SW480 (cell line): ENCODE data around the gene DMD.

ENCODE experiments used
- DNase-seq: peaks from one replicate; pipeline ENCODE4 v3.0.0-alpha.2; 2016; ENCODE audit warnings: low spot score

DMD gene

DNA sequence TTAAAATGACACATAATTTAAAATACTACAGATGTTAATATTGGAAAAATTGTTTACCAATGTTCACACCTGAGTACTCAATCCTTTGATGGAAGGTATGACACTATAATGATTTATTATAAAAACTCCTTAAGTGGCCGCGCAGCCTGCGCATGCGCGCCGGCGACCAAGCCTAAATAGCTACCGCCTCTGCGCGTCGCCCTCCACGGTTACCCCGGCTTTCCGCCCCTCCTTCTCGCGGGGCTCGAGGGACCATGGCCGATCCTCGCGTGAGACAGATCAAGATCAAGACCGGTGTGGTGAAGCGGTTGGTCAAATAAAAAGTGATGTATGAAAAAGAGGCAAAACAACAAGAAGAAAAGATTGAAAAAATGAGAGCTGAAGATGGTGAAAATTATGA is 170.2 kb downstream of the DMD start:
- DNase-seq = no peak

DNA sequence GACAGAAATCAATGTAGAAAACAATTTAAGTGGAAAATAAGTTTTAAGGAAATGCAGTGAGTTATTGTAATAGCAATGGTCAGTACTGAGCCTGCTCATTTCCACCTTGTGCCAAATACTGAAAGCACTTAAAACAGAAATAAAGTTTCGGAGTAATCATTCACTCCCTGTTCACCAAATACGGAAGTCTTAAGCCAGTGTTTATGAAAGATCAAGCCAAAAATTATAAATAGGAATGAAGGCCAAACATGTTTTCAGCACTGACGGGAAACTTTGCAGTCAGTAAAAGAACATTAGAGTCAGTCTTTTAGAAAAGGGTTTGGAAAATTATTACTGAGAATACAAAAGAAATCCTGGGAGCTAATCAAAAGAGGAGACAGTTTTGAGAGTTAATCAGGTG is 178.6 kb downstream of the DMD start:
- no peak for DNase-seq

DNA sequence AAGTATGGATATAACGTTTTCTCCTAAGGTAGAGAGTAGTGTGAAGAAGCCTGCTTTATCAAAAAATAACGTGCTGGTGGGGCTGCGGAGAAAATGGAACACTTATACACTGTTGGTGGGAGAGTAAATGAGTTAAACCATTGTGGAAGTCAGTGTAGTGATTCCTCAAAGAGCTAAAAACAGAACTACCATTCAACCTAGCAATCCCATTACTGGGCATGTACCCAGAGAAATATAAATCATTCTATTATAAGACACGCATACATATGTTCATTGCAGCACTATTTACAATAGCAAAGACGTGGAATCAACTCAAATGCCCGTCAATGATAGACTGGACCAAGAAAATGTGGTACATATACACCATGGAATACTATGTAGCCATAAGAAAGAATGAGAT is 196.4 kb downstream of the DMD start:
- no peak for DNase-seq

DNA sequence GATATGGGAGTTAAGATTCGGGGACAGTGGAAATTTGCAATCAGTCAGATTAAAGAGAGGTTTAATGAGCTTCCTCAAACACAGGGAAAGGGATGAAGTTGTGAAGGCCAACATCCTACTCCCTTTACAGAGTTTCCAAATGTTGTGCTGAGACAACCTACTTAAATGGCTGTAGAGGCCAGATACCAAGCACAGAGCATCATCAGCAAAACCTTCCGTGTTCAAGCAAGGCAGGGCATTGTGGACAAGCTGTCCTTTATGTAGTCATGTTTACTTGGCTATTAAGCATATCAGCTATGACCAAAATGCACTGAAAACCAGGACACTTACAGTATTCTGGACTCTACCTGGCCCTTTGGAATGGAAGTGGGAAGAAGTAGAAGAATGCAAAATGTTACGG is 197.3 kb downstream of the DMD start:
- DNase-seq = no peak

DNA sequence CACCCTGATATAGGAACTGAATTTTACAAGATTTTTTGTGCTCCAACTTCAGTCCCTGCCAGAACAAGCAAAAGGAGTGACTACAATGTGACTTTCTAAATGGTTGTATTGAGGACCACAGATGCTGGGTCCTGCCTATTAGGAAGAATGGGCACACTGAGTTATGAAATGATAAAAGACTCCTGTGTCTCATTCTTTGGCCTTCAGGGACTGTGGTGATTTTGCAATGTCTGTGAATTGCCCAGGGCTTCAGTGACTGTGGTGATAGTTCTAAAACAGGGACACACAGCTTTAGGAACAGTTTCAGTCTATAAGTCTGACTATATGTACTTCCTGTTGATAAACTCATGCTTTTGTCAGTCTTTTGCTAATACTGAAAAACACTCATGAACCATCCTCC is 210.2 kb downstream of the DMD start:
- no peak for DNase-seq

DNA sequence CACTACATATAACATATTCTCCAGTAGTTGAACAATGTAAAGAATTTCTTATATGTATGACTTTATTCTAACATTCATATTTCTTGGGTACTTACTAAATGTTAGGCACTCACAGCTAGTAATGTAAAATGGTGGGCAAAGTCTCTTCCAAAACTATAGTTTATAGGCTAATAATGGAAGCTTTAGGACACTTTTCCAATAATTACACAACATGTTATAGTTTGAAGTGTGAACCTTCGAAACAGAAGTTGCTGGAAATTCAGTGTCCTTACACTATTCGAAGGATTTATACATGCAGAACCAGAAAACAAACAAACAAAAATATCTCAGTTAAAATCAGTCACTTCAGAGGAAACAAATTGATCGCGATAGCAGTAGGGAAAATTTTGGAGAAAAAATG is 212.6 kb downstream of the DMD start:
- no peak for DNase-seq

DNA sequence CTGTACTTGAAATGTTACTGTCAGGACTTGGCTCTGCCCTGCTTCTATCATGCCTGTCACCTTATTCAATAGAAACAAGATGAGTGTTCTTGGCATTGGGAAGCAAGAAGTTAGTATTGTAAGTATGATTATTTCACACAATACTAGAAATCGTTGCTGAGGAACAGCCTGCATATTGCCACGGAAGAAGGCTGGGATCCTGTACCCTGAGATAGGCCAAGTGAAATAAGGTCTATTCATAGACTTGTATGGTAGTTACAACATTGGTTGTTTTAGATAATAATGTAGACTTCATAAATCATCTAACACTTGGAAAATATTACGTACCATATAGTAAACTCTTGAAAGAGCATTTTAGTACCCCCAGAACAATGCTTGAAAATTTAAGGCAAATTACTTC is 215.9 kb downstream of the DMD start:
- no peak for DNase-seq

DNA sequence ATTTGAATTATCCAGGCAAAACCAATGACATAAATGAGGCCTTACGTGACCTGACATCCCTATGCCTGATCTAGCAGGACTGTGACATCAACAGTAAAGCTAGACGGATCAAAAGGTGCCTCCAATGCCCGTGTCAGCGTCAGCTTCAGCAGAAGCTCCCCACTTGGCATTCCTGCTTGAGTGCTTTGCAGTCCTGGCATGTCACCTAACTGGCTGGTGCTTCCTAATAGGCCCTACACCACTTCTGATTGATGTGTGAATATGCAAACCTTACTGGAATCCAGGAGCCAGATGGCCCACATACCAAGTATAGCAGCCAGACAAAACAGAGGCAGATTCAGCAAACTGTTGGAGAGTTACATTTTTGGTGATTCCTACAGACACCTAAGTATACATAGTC is 224.2 kb downstream of the DMD start:
- DNase-seq = peak; percentile 0

DNA sequence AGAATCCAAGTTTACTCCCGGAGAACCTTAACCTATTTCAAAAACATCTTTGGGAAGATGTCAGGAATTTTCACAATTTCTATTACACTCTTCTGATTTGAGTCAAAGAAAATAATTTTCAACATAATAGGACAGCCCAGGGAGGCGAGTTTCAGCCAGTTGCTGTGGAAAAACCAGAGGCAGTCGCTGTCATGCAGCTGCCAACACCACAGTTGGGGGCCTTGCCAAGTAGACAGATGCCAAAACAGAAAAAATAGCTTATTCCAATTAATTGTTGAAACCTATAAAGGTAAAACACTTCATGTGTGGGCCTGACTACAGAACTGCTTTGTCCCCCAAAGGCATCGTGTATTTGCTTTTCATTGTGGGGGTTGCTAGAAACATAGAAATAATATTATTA is 225.8 kb downstream of the DMD start:
- no peak for DNase-seq

DNA sequence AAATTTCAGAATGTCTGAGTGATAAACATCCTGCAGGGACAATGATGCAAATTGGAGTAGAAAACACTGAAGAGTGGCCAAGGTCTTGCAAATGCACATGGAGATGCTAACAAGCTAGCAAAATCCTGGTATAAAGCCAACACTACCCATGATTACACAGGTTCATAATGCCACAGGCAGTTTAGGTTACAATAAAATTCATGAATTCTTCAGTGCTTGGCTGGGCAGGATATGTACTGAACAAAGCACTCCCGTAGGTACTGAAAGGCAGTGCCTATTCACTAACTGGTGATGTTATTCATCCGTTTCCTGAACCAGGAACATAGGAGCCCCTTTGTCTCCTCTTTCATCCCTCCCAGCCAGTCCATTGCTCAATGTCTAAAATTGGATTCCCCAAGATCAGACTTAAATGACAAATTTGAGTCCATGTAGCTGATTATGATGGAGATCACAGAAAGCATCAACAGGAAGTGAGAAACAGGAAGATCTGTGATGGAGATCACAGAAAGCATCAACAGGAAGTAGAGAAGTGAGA is 244.5 kb downstream of the DMD start:
- DNase-seq = no peak

DNA sequence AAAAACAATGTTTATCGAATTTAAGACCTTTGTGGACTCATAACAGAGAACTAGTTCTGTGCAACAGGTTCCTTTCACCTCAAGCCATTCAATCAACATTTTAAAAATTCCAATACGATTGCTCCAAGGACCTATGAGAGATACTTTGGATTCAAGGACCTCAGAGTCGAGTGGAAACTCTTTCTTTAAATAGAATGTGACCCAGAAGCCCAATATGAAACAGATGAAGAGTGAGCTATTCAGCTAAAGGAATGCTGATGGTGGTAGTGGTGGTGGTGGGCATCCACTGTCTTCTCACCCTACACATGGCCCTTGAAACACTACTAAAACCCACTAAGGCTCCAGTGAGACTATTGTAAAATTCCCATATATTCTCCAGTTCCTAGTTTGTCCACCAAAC is 257.2 kb downstream of the DMD start:
- no peak for DNase-seq

DNA sequence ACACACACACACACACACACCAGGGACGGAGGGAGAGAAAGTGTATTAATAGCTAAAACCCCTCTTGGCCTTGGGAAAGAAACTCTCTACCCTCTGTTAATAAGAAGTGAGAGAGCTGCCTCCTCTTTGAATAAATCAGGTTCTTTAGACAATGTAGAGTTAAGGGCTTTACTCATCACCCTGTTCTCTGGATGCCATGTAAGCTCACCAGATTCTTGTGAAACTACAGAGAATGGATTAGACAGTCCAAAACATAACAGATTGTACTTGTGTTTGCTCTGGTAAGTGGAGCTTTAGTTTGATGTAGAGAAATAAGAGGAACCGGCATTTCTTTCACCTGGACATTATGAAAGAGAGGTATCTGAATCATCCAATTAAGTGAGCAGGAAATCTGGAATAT is 263.2 kb downstream of the DMD start:
- no peak for DNase-seq

DNA sequence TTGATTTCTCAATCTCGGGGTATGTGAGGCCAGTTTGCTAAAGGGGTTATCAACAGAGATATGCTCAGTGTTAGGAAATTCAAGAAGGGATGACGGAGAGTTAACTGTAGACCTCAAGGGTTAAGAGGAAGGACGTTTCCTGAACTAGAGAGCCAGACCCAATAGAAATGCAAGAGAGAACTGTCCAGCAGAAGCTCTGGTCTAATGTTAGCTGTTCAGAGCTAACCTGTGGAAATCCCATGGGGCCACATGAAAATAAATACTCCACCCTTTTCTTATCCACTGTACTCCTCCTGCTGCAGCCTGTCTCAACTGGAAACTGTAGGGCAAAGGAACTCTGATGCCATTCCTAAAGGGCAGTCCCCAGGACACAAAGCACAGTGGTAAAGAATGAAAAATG is 274.3 kb downstream of the DMD start:
- no peak for DNase-seq

DNA sequence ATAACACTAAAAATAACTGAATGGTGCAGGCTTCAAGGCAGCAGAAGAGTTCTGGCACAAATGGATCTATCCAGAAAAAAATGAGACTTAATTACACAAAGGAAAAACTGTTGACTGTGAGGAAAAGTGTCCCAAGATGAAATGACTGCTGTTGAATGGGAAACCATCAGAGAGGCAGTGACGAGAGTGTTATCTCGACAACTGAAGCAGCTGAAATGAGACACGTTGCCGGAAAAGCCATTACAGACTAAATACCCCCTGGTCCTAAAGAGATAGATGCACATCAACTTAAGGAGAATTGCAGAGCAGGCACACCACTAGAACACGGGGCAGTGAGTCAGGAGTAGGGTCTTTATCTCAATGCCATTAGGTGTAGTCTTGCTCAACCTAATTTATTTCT is 277.8 kb downstream of the DMD start:
- no peak for DNase-seq

DNA sequence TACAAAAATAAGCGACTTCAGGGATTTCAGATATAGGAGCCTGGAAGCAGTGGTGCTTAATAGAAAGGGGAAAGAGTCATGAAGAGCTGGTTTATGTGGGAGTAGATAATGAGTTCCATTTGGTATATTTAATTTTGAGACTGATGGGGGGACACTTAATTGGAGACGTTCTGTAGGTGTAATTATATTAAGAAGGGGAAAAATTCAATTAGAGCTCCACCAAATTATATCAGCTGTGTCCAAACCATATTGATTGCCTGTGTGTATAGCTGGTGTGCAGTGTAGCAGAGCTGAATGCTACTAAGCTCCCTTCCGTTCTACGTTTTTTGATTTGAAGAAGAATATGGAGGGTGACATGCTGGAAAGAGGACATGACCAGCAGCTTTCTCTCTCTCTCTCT is 282.3 kb downstream of the DMD start:
- no peak for DNase-seq

DNA sequence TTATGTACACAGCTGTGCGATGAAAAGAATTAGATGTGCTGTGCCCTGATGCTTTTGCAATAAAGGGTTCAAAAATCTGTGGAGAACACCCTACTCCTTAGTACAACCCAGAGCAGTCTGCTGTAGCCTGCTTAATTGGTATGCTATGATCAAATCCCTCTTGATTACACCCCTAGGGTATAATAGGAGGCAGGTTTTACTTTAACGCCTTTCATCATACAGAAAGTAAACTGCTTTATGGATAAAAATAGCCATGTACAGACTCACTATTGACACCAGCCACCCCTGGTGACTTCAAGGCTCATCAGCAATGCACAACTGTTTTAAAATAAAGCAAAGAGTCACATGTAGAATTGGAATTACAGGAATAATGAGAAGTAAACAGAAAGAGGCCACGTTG is 315.3 kb downstream of the DMD start:
- DNase-seq = no peak

DNA sequence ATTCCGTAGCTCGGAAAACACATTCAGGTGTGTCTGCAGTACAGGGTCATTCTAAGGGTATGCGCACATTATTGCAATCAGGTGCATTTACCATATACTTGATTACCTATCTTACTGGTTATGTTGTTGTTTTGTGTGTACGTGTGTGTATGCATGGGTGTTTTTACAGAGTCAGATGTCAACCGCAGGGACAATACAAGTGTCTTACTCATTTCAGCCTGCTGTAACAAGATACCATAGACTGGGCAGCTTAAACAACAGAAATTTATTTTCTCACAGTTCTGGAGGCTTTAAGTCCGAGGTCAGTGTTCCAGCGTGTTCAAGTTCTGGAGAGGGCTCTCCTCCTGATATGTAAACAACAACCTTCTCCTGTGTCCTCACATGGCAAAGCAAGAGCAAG is 316.7 kb downstream of the DMD start:
- DNase-seq = no peak

DNA sequence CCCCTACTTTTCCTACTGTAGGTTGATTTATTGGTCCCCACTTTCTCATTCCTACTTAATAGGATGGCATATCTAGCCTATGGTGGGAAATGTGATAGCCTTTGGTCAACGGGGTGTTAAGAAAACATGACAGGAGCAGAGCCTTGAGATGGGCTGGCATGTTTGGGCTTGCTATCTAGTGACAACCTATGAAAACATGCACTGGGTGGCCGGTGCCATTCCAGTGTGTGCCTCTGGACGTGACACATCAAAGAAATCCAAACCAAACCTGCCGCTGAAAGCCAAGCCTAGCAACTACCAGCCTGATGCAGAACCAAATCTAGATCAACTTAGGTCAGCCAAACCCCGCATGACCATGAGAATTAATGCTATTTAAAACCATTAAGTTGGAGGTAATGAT is 317.6 kb downstream of the DMD start:
- no peak for DNase-seq

DNA sequence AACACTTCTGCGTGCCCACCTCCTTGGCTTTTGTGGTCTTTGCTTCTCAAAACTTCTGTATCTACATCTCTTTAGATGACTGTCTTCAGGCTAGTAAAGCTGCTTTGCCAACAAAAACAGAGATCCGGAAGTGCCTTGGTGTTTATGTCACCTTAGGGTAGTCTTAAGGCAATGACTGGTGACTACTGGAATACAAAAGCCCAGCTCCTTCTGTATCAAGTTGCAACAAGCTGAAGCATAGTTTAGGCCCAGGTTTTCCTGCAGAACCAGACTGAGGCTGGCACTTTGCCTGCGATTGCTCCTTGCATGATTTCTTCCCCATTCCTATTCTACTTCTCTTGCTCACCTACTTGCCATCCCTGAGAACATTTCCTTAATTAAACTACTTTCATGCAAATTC is 333.8 kb downstream of the DMD start:
- DNase-seq = no peak

DNA sequence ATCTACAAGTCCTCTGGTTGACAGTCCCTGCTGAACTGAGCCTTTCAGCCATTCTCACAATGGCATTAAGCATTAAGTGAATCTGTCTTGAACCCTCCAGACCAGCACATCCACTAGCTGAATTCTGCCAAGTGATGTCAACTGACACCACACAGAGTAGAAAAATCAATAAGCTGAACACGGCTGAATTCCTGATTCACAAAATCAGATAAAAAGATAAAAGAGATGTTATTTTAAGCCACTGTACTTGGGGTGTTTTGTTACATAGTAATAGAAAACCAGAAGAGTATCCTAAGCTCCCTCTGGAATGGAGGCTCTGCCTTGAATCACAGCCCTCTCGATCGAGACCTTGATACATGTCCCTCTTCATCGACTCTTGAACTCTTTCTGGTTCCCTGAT is 336.5 kb downstream of the DMD start:
- DNase-seq = no peak

DNA sequence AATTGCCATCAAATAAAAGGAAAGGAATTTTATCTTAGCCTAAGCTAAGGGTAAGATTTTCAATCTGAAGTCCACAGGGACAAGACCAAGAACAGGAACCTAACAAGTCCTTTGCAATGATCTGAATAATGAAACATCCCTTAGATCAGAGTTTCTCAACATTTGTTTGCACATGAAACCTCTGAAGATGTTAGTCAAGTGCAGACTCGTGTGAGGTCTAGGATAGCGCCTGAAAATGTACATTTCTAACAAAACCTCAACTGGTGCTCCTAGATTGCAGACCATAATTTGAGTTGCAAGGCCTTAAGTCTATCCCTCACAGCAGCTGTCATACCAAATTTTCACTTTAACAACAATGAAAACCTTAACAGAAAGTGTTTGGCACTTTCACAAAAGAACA is 337.6 kb downstream of the DMD start:
- no peak for DNase-seq

DNA sequence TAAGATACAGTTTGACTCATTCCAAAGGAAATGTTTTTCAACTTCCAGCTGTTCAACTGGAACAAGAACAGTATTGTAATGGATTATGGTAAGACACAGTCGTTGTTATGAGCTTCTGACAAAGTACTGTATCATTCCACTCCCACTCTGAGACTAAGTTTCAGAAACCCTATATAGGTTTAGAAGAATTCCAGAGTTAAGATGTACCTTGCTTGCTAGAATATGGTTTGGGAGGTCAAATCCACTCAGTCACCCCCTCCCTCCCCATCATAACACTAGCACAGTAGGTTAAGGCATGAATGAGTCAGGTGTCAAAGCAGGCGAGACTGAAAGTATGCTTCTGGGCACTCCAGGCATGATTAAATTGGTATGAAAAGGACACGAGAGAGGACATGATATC is 339.7 kb downstream of the DMD start:
- no peak for DNase-seq

DNA sequence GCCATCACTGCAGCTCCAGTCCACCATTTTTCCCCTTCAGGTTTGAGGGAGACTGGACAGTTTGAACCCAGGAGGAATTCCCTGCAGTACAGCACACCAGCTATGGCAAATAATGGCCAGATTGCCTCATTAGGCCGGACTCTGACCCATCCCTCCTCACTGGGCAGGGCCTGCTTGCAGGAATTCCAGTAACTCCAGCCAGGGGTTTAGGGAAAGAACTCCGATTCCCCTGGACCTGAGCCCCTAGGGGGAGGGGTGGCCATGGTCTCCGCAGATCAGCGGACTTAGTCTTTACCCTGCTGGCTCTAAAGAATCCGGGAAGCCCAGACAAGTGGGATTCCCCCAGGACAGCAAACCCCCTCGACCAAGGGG is 342.8 kb downstream of the DMD start:
- DNase-seq = no peak

DNA sequence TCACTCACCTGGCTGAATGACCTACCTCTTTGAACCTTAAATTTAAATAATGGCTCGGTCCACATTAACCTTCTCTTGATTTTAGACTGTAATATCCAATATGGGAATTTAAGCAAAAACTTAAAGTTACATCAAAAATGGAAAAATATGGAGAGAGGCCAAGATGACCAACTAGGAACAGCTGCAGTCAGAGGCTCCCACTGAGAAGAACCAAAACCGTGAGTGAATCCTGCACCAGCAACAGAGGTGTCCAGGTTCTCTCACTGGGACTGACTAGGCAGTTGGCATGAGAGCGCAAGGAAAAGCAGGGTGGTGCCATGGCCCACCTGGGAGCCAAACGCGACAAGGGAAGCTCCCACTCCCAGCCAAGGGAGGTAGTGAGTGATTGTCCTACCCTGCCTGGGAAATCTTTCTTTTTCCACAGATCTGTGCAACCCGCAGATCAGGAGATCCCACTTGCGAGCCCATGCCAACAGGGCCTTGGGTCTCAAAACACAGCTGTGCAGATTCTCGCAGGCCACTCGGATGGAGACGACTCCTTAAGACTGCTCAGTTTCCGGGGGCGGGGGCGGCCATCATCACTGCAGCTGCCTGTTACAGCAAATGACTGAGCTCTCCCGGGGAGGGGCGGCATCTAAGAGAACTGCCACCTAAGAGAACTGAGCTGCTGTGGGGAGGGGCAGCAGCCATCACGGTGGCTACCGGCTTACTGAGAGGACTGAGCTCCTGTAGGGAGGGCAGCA is 343.4 kb downstream of the DMD start:
- no peak for DNase-seq

DNA sequence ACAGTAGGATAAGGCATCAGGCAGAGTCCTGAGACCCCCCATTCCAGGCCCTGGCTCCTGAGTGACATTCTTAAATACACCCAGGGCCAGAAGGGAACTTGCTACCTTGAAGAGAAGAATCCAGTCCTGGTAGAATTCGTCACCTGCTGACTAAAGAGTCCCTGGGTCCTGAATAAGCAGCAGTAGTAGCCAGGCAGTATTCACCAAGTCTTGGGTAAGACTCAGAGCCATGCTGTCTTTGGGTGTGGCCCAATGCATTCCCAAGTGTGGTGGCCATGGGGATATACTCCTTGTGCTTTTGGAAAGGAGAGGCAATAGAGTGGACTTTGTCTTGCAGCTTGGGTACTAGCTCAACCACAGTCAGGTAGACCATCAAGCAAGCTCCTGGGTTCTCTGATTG is 359.1 kb downstream of the DMD start:
- DNase-seq = no peak
